ENCODE results near the gene ARL14EP.

Gene ARL14EP

GRCh38 chr11:30356391-30356790 is 33.5 kb downstream of the ARL14EP start:
- Histone ChIP-seq H3K27ac (no peak overlapping the region), H3K27me3 (ENCODE audit: insufficient read depth, low read depth, severe bottlenecking) (no peaks in the 10 kb centered on the region), H3K9me3 (ENCODE audit: severe bottlenecking) (peaks cover 5% of the 10 kb centered on the region), H3K4me3 (ENCODE audit: low read depth, low read length) (no peak overlapping the region), H3K36me3 (no peaks in the 10 kb centered on the region)
- DNase-seq, result no peak
- TF ChIP-seq CTCF (IDR thresholded peaks at IDR 0.05; ENCODE audit: low read depth, low read length), result no peak

GRCh38 chr11:30357872-30358271 is 35.0 kb downstream of the ARL14EP start:
- no peak overlapping the region for H3K4me3 ChIP-seq (ENCODE audit: low read depth, low read length)
- no peak for TF ChIP-seq CTCF (IDR thresholded peaks at IDR 0.05; ENCODE audit: low read depth, low read length)
- H3K36me3 ChIP-seq, result no peaks in the 10 kb centered on the region
- H3K9me3 ChIP-seq (ENCODE audit: severe bottlenecking), result peaks cover 5% of the 10 kb centered on the region
- H3K27ac ChIP-seq, result no peak overlapping the region
- no peaks in the 10 kb centered on the region for H3K27me3 ChIP-seq (ENCODE audit: insufficient read depth, low read depth, severe bottlenecking)
- no peak for DNase-seq

- Histone ChIP-seq H3K27ac (no peak overlapping the region), H3K9me3 (ENCODE audit: severe bottlenecking) (peaks cover 5% of the 10 kb centered on the region), H3K27me3 (ENCODE audit: insufficient read depth, low read depth, severe bottlenecking) (no peaks in the 10 kb centered on the region), H3K4me3 (ENCODE audit: low read depth, low read length) (no peak overlapping the region), H3K36me3 (no peaks in the 10 kb centered on the region)
- TF ChIP-seq CTCF (IDR thresholded peaks at IDR 0.05; ENCODE audit: low read depth, low read length), result no peak
- DNase-seq, result no peak
Measured at GRCh38 chr11:30358536-30358935, 35.6 kb downstream of the ARL14EP start.

GRCh38 chr11:30360741-30361140 is 37.8 kb downstream of the ARL14EP start:
- no peak for TF ChIP-seq CTCF (IDR thresholded peaks at IDR 0.05; ENCODE audit: low read depth, low read length)

GRCh38 chr11:30364139-30364836 is 41.4 kb downstream of the ARL14EP start:
- TF ChIP-seq CTCF (IDR thresholded peaks at IDR 0.05; ENCODE audit: low read depth, low read length), result no peak
- Histone ChIP-seq H3K36me3 (no peaks in the 10 kb centered on the region), H3K27ac (no peak overlapping the region), H3K4me3 (ENCODE audit: low read depth, low read length) (no peak overlapping the region), H3K27me3 (ENCODE audit: insufficient read depth, low read depth, severe bottlenecking) (no peaks in the 10 kb centered on the region), H3K9me3 (ENCODE audit: severe bottlenecking) (no peaks in the 10 kb centered on the region)
- DNase-seq, result no peak

More at GRCh38 chr11:30360741-30361140, 37.8 kb downstream of the ARL14EP start:
- H3K27ac ChIP-seq, result no peak overlapping the region
- H3K4me3 ChIP-seq (ENCODE audit: low read depth, low read length), result no peak overlapping the region
- no peak for DNase-seq
- no peaks in the 10 kb centered on the region for H3K27me3 ChIP-seq (ENCODE audit: insufficient read depth, low read depth, severe bottlenecking)
- no peaks in the 10 kb centered on the region for H3K9me3 ChIP-seq (ENCODE audit: severe bottlenecking)
- H3K36me3 ChIP-seq, result no peaks in the 10 kb centered on the region

Data from WERI-Rb-1 (cell line).